IPS-15b (cell line): ENCODE measurements around the gene KCNA2.

Experiments used
- H3K27me3 ChIP-seq: one replicate; pipeline ENCODE4 v1.6.1; 2013; ENCODE audit warnings: low read length; ENCODE audit not compliant: control insufficient read depth, insufficient read depth
- H3K36me3 ChIP-seq: one replicate; pipeline ENCODE4 v1.6.1; 2013; ENCODE audit warnings: low read length; ENCODE audit not compliant: control insufficient read depth, insufficient read depth
- H3K4me1 ChIP-seq: one replicate; pipeline ENCODE4 v1.6.1; 2013; ENCODE audit warnings: mild to moderate bottlenecking, low read length; ENCODE audit not compliant: control insufficient read depth, insufficient read depth
- H3K4me3 ChIP-seq: one replicate; pipeline ENCODE4 v1.5.1; 2013; ENCODE audit warnings: low read depth, low read length
- H3K9ac ChIP-seq: one replicate; pipeline ENCODE4 v1.6.1; 2013; ENCODE audit warnings: low read depth, mild to moderate bottlenecking, low read length
- H3K9me3 ChIP-seq: one replicate; pipeline ENCODE4 v1.6.1; 2013; ENCODE audit warnings: mild to moderate bottlenecking, low read length; ENCODE audit not compliant: control insufficient read depth, insufficient read depth

KCNA2 gene

DNA sequence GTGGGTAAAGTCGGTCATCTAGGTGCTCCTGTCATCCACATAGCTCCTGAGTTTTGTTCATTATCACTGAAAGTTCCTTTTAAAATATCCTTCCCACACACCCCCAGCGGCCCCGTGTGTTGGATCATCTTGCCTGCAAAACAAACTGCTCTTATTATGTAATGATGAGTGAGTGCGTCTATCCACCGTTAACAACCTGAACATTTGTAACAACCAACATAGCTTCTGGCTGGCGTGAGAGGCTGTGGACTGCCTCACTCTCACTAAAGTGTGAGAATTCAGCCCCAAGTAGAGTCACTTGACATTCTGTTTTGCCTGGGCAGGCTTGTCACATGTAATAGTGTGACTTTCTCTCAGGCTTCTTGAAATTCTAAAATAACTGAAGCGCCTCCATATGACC, 14.5 kb upstream of the KCNA2 start:
- Histone ChIP-seq H3K4me1 (peaks cover 2% of the 10 kb centered on the region), H3K4me3 (peak overlapping the region; percentile 56), H3K27me3 (peaks cover 26% of the 10 kb centered on the region), H3K9ac (no peak overlapping the region), H3K36me3 (no peaks in the 10 kb centered on the region), H3K9me3 (no peaks in the 10 kb centered on the region)

DNA sequence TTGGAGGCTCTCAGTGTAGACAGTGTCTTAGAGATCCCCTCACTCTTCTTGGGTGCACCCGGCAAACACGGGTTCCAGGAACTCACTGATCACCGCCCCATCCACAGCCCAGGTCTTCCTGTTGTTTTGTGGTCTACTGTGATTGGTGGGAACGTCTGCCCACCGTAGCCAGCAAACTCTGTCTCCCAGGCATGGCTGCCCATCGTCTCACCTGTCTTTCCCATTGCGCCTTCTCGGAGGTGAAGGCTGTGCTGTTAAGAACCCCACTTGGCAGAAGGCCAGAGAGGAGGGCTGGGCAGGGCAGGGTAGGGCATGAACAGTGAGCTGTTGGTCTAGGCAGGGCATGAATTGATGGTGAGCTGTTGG, 14.1 kb upstream of the KCNA2 start:
- Histone ChIP-seq H3K9me3 (no peaks in the 10 kb centered on the region), H3K4me3 (peak overlapping the region; percentile 56), H3K4me1 (peaks cover 2% of the 10 kb centered on the region), H3K36me3 (no peaks in the 10 kb centered on the region), H3K9ac (no peak overlapping the region), H3K27me3 (peaks cover 30% of the 10 kb centered on the region)

DNA sequence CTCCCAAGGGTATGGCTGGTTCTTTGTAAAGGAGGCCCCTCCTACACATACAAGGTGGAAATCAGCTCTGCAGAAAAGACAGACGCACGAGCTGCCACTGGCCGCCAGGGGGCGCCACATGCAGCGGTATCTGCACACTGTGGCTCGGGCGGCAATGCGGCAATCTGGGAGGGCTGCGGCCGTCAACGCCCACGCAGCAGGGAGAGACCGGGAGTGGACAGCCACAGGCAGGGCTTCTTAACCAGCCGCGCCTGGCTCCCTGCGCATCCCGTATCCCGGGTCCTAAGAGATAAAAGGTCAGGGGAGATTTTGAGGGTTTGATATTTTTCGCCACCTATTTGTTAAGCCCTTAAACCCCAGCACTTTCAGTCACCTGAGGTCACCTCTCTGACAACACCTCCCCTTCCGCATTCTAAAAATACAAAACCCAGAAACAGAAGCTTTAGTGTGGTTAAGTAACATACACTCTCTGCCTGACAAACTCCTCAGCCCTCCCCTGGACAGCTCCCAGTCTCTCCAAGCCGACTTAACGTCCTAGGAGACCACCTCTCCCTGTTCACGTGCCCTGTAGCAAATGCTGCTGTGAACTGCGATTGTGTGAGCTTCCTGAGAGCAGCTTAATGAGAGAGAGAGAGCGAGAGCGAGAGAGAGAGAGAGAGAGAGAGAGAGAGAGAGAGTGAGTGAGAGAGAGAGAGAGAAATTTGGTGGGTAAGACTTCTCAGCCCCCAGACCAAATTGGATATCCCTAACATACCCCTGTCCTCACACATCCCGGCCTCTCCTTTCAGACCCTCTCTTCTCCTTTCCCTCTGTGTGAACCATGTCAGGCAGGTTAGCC, 13.5 kb upstream of the KCNA2 start:
- Histone ChIP-seq H3K4me1 (peaks cover 2% of the 10 kb centered on the region), H3K9me3 (no peaks in the 10 kb centered on the region), H3K27me3 (peaks cover 36% of the 10 kb centered on the region), H3K4me3 (peak overlapping the region; percentile 56), H3K36me3 (no peaks in the 10 kb centered on the region), H3K9ac (peak overlapping the region; percentile 19)

- Histone ChIP-seq H3K4me3 (no peak overlapping the region), H3K36me3 (no peaks in the 10 kb centered on the region), H3K9me3 (no peaks in the 10 kb centered on the region), H3K9ac (no peak overlapping the region), H3K27me3 (peaks cover 42% of the 10 kb centered on the region), H3K4me1 (peaks cover 2% of the 10 kb centered on the region)
Observed at GRCh38 chr1:110618668-110619067, 12.5 kb upstream of the KCNA2 start.

- Histone ChIP-seq H3K4me3 (no peak overlapping the region), H3K4me1 (peaks cover 2% of the 10 kb centered on the region), H3K9me3 (no peaks in the 10 kb centered on the region), H3K36me3 (no peaks in the 10 kb centered on the region), H3K27me3 (peaks cover 51% of the 10 kb centered on the region), H3K9ac (no peak overlapping the region)
Observed at GRCh38 chr1:110617589-110617988, 11.4 kb upstream of the KCNA2 start.

- Histone ChIP-seq H3K27me3 (peaks cover 56% of the 10 kb centered on the region), H3K9ac (no peak overlapping the region), H3K36me3 (no peaks in the 10 kb centered on the region), H3K4me1 (peaks cover 2% of the 10 kb centered on the region), H3K4me3 (no peak overlapping the region), H3K9me3 (no peaks in the 10 kb centered on the region)
Observed at GRCh38 chr1:110617116-110617515, 11.0 kb upstream of the KCNA2 start.

DNA sequence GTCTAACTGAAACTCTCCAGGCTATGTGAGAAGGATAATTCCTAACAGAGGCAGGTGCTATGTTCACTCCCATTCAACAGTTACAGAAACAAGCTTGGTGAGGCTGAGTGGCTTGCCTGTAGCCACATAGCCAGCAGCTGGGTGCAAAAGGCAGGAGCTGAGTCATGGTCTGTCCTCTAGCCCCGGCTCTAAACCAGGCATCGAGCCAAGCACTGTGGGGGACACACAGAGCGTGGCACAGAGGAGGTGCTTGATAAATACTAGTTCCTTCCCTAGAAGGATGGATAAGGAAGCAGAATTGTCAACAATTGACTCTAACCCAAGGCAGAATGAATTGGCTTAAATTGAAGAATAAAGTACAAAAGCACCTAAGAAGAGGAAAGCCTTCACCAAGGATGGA, 10.4 kb upstream of the KCNA2 start:
- peaks cover 59% of the 10 kb centered on the region for H3K27me3 ChIP-seq
- H3K4me1 ChIP-seq = peaks cover 2% of the 10 kb centered on the region
- H3K36me3 ChIP-seq = no peaks in the 10 kb centered on the region
- no peak overlapping the region for H3K4me3 ChIP-seq
- no peak overlapping the region for H3K9ac ChIP-seq
- H3K9me3 ChIP-seq = no peaks in the 10 kb centered on the region

GRCh38 chr1:110615548-110616130, 9.5 kb upstream of the KCNA2 start:
- Histone ChIP-seq H3K4me3 (no peak overlapping the region), H3K9me3 (no peaks in the 10 kb centered on the region), H3K27me3 (peaks cover 61% of the 10 kb centered on the region), H3K4me1 (peaks cover 2% of the 10 kb centered on the region), H3K9ac (no peak overlapping the region), H3K36me3 (no peaks in the 10 kb centered on the region)

GRCh38 chr1:110612060-110612745, 6.0 kb upstream of the KCNA2 start:
- Histone ChIP-seq H3K27me3 (peaks cover 78% of the 10 kb centered on the region), H3K9ac (no peak overlapping the region), H3K4me1 (peaks cover 6% of the 10 kb centered on the region), H3K9me3 (no peaks in the 10 kb centered on the region), H3K4me3 (no peak overlapping the region), H3K36me3 (no peaks in the 10 kb centered on the region)

DNA sequence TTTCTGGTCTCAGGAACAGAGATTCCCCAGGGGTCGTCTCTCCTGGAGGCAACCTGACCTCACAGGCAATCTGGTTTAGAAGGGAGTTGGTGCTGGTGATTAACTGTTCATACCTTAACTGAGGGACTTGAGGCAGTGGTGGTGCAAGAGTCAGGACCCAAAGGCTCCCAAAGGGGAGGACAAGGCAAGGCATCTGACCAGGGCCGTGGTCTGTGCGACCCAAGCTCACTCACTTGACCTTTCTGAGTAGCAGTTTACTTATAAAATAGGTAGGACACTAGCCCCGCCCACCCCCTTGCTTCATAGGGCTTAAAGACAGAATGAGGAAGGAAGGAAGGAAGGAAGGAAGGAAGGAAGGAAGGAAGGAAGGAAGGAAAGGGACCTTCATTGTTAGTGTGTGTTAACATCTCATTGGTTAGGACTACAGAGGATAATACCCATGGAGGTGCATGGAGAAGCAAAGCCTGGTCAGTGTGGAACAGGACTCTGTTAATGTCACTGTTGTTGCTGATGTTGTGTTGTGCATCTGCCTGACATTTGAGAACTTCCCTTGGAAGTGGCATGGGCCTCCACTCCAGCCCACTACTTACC, 4.6 kb upstream of the KCNA2 start:
- H3K36me3 ChIP-seq = no peaks in the 10 kb centered on the region
- peaks cover 5% of the 10 kb centered on the region for H3K4me1 ChIP-seq
- no peaks in the 10 kb centered on the region for H3K9me3 ChIP-seq
- H3K27me3 ChIP-seq = peaks cover 82% of the 10 kb centered on the region
- no peak overlapping the region for H3K4me3 ChIP-seq
- H3K9ac ChIP-seq = no peak overlapping the region

GRCh38 chr1:110610084-110610483, 3.9 kb upstream of the KCNA2 start:
- Histone ChIP-seq H3K9me3 (no peaks in the 10 kb centered on the region), H3K9ac (no peak overlapping the region), H3K27me3 (peaks cover 84% of the 10 kb centered on the region), H3K4me1 (peaks cover 9% of the 10 kb centered on the region), H3K36me3 (no peaks in the 10 kb centered on the region), H3K4me3 (no peak overlapping the region)
